ENCODE data around the gene ARRDC3. TPM values are rescaled to one million over a fixed set of nuclear protein-coding genes. Genes with fewer than 3 reads are reported as not detected.
"Not testable (repeated sequence)": the region's sequence is repeated elsewhere in the genome, so short reads cannot be mapped to it uniquely, and the experiment has no call there.

ARRDC3 gene
- total RNA-seq, 3 donors from 2014 or later: 75.5 to 261 (median 100) TPM

DNA sequence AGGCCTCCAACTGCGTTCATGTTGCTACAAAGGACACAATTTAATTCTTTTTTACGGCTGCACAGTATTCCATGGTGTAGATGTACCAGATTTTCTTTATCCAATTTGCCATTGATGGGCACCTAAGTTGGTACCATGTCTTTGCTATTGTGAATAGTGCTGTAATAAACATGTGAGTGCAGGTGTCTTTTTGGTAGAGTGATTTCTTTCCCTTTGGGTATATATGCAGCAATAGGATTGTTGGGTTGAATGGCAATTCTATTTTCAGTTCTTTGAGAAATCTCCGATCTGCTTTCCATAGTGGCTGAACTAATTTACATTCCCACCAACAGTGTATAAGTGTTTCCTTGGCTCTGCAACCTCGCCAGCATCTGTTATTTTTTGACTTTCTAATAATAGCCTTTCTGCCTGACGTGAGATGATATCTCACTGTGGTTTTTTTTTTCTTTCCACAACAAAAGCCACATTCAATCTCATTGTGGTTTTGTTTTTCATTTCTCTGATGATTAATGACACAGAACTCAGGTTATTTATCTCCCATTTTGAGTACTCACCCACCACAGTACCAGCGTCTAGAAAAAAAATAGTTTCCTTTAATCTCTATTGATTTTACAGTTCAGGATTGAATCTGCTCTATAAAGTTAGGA, 21.9 kb downstream of the ARRDC3 start:
- H3K27ac ChIP-seq: no peak overlapping the region
- DNase-seq (ENCODE audit: low spot score in 2 of 2): no peak
- intact Hi-C loops (cut with DNase I; ENCODE audit: low total_unique reads): no loop called here

GRCh38 chr5:91359962-91360609, 23.0 kb downstream of the ARRDC3 start:
- Histone ChIP-seq H3K4me3 (no peak overlapping the region), H3K27ac (no peak overlapping the region), H3K36me3 (no peaks in the 10 kb centered on the region), H3K27me3 (no peaks in the 10 kb centered on the region), H3K4me1 (no peaks in the 10 kb centered on the region), H3K9me3 (no peaks in the 10 kb centered on the region)
- DNase-seq (ENCODE audit: low spot score in 2 of 2): no peak
- intact Hi-C loops (cut with DNase I; ENCODE audit: low total_unique reads): no loop called here
- TF ChIP-seq, protein P1, sequence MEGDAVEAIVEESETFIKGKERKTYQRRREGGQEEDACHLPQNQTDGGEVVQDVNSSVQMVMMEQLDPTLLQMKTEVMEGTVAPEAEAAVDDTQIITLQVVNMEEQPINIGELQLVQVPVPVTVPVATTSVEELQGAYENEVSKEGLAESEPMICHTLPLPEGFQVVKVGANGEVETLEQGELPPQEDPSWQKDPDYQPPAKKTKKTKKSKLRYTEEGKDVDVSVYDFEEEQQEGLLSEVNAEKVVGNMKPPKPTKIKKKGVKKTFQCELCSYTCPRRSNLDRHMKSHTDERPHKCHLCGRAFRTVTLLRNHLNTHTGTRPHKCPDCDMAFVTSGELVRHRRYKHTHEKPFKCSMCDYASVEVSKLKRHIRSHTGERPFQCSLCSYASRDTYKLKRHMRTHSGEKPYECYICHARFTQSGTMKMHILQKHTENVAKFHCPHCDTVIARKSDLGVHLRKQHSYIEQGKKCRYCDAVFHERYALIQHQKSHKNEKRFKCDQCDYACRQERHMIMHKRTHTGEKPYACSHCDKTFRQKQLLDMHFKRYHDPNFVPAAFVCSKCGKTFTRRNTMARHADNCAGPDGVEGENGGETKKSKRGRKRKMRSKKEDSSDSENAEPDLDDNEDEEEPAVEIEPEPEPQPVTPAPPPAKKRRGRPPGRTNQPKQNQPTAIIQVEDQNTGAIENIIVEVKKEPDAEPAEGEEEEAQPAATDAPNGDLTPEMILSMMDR (IDR thresholded peaks at IDR 0.05): no peak
- TF ChIP-seq POLR2A (IDR thresholded peaks at IDR 0.05): no peak
- TF ChIP-seq POLR2AphosphoS5 (IDR thresholded peaks at IDR 0.05): no peak

More for the DNA sequence above, 21.9 kb downstream of the ARRDC3 start:
- Histone ChIP-seq H3K36me3 (no peaks in the 10 kb centered on the region), H3K9me3 (no peaks in the 10 kb centered on the region), H3K27me3 (no peaks in the 10 kb centered on the region), H3K4me1 (no peaks in the 10 kb centered on the region), H3K4me3 (no peak overlapping the region)
- TF ChIP-seq POLR2AphosphoS5 (IDR thresholded peaks at IDR 0.05) (no peak), POLR2A (IDR thresholded peaks at IDR 0.05) (no peak)
- TF ChIP-seq, protein P1 (IDR thresholded peaks at IDR 0.05): no peak

DNA sequence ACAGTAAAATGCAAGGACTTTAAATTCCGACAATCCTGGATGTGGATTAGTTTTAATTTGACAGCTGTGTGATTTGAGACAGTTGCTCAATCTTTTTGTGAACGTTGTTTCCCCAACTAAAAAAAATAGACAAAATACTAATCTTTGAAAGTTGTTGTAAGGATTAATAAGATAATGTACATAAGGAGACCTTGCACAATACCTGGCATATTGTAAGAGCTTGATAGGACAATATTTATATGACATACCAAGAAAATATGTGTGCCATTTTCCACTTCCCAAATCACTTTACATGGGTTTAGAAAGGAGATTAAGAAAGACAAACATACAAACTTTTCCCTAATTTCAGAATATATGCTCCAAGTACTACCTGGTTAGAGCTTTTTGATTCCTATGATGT, 25.3 kb downstream of the ARRDC3 start:
- TF ChIP-seq, protein P1 (IDR thresholded peaks at IDR 0.05): no peak
- TF ChIP-seq POLR2A (IDR thresholded peaks at IDR 0.05) (no peak), POLR2AphosphoS5 (IDR thresholded peaks at IDR 0.05) (no peak)
- intact Hi-C loops (cut with DNase I; ENCODE audit: low total_unique reads): no loop called here
- peak overlapping the region in 1 of 2 donors; percentile 65 for H3K27ac ChIP-seq

GRCh38 chr5:91357012-91357634, 26.0 kb downstream of the ARRDC3 start:
- intact Hi-C loops (cut with DNase I; ENCODE audit: low total_unique reads): no loop called here
- peak overlapping the region; percentile 65 for H3K27ac ChIP-seq
- TF ChIP-seq POLR2A (IDR thresholded peaks at IDR 0.05) (no peak), POLR2AphosphoS5 (IDR thresholded peaks at IDR 0.05) (no peak)
- TF ChIP-seq, protein P1 (IDR thresholded peaks at IDR 0.05): no peak

More for the DNA sequence above, 25.3 kb downstream of the ARRDC3 start:
- Histone ChIP-seq H3K27me3 (no peaks in the 10 kb centered on the region), H3K4me3 (no peak overlapping the region), H3K4me1 (no peaks in the 10 kb centered on the region), H3K36me3 (no peaks in the 10 kb centered on the region), H3K9me3 (no peaks in the 10 kb centered on the region)
- no peak for DNase-seq (ENCODE audit: low spot score in 2 of 2)

DNA sequence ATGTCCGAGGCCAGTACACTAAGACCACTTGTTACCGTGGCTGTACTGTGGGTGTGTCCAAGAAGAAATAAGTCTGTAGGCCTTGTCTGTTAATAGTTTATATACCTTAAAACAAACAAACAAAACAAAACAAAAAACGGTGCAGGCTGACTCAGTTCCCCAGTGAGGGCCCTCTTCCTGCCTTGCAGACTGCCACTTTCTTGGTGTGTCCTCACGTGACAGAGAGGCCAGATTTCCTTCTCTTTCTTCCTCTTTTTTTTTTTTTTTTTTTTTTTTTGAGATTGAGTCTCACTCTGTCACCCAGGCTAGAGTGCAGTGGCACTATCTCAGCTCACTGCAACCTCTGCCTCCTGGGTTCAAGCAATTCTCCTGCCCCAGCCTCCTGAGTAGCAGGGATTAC, 28.2 kb downstream of the ARRDC3 start:
- H3K4me1 ChIP-seq; H3K27ac ChIP-seq; H3K9me3 ChIP-seq; DNase-seq (ENCODE audit: low spot score in 2 of 2); H3K27me3 ChIP-seq; intact Hi-C loops (cut with DNase I; ENCODE audit: low total_unique reads); H3K36me3 ChIP-seq; H3K4me3 ChIP-seq: not testable (repeated sequence)

More at GRCh38 chr5:91357012-91357634, 26.0 kb downstream of the ARRDC3 start:
- Histone ChIP-seq H3K4me3 (no peak overlapping the region), H3K4me1 (no peaks in the 10 kb centered on the region), H3K36me3 (no peaks in the 10 kb centered on the region), H3K27me3 (no peaks in the 10 kb centered on the region), H3K9me3 (no peaks in the 10 kb centered on the region)
- DNase-seq (ENCODE audit: low spot score in 2 of 2): no peak

Data from breast epithelium (tissue), 4 donors.